SK-N-MC (cell line): ENCODE measurements around the gene ERVMER34-1.

Experiments used
- DNase-seq: peaks from one replicate; pipeline ENCODE4 v3.0.0-alpha.2; 2011; ENCODE audit warnings: low read depth, low spot score
- H3K27ac ChIP-seq: fragments of 200-600 bp; sonication (generic); 2 replicates; pipeline ENCODE4 v1.5.1; 2016; ENCODE audit warnings: mixed run types
- H3K36me3 ChIP-seq: fragments of 200-600 bp; sonication (generic); 2 replicates; pipeline ENCODE4 v1.6.1; 2017; ENCODE audit warnings: antibody characterized with exemption, low read length, mixed read lengths; ENCODE audit not compliant: insufficient read depth
- H3K4me3 ChIP-seq: fragments of 200-600 bp; sonication (generic); 2 replicates; pipeline ENCODE4 v1.5.1; 2016
- H3K9ac ChIP-seq: fragments of 200-600 bp; sonication (generic); 2 replicates; pipeline ENCODE4 v1.8.0; 2017; ENCODE audit warnings: mixed run types, mixed read lengths; ENCODE audit not compliant: insufficient read length
- H3K9me3 ChIP-seq: fragments of 200-600 bp; sonication (generic); 2 replicates; pipeline ENCODE4 v1.6.1; 2017; ENCODE audit warnings: low read depth, mild to moderate bottlenecking, antibody characterized with exemption, low read length, moderate library complexity, mixed read lengths
- EZH2 ChIP-seq: fragments of 200-600 bp; sonication (generic); IDR thresholded peaks from one replicate; pipeline ENCODE4 v1.6.1; 2017; ENCODE audit warnings: antibody characterized with exemption
- FOXP2 ChIP-seq: optimal IDR thresholded peaks from 2 replicates; pipeline ENCODE3; 2011; ENCODE audit warnings: mild to moderate bottlenecking, moderate library complexity; ENCODE audit not compliant: insufficient read depth; ENCODE audit errors: extremely low read length, control extremely low read depth
- POLR2AphosphoS5 ChIP-seq: IDR thresholded peaks from 2 replicates; pipeline ENCODE4 v1.6.1; 2012; ENCODE audit warnings: mild to moderate bottlenecking, low read depth, low read length, borderline replicate concordance

Gene ERVMER34-1

GRCh38 chr4:52755426-52755825, 4.2 kb upstream of the ERVMER34-1 start:
- no peak for TF ChIP-seq FOXP2
- H3K27ac ChIP-seq: no peak overlapping the region
- no peaks in the 10 kb centered on the region for H3K36me3 ChIP-seq
- H3K9ac ChIP-seq: no peak overlapping the region
- H3K9me3 ChIP-seq: no peaks in the 10 kb centered on the region
- no peak for DNase-seq
- no peak overlapping the region for H3K4me3 ChIP-seq

- Histone ChIP-seq H3K9ac (no peak overlapping the region), H3K9me3 (no peaks in the 10 kb centered on the region), H3K4me3 (no peak overlapping the region), H3K36me3 (no peaks in the 10 kb centered on the region), H3K27ac (no peak overlapping the region)
- TF ChIP-seq EZH2 (no peak), POLR2AphosphoS5 (no peak), FOXP2 (no peak)
- DNase-seq: no peak
These were observed 1.7 kb upstream of the ERVMER34-1 start for GRCh38 chr4:52752936-52753335.

DNA sequence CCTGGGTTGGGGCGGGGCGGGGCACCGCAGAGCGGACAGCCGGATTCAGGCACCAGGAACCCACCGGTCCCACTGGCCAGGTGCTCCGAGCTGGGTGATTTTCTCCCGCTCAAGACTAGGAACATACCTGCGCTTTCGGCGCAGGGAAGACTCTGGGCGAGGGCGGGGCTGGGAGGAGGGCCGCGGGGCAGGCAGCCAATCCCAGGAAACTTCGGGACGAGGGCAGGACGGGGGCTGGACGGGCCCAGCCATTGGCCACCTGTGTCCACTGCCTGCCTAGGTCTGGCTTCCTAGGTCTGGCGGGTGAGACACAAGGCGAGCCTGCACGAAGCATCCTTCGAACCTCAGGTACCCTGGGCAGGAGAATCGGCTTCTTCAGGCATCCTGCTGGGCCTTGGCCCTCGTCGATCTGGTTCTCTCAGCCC, 274 bp upstream of the ERVMER34-1 start:
- Histone ChIP-seq H3K36me3 (no peaks in the 10 kb centered on the region), H3K4me3 (no peak overlapping the region), H3K27ac (no peak overlapping the region), H3K9me3 (no peaks in the 10 kb centered on the region), H3K9ac (no peak overlapping the region)
- TF ChIP-seq POLR2AphosphoS5: no peak
- no peak for TF ChIP-seq EZH2
- TF ChIP-seq FOXP2: no peak
- DNase-seq: no peak

GRCh38 chr4:52750213-52750612, 1.0 kb downstream of the ERVMER34-1 start:
- no peak for TF ChIP-seq EZH2
- no peak for TF ChIP-seq POLR2AphosphoS5
- no peak for TF ChIP-seq FOXP2
- no peaks in the 10 kb centered on the region for H3K36me3 ChIP-seq
- H3K9ac ChIP-seq: no peak overlapping the region
- H3K4me3 ChIP-seq: no peak overlapping the region; the same call in 1 of the 2 replicates
- no peak for DNase-seq
- no peak overlapping the region for H3K27ac ChIP-seq
- no peaks in the 10 kb centered on the region for H3K9me3 ChIP-seq

GRCh38 chr4:52748432-52748831, 2.8 kb downstream of the ERVMER34-1 start:
- no peak for TF ChIP-seq EZH2
- TF ChIP-seq FOXP2: no peak
- TF ChIP-seq POLR2AphosphoS5: no peak
- no peak for DNase-seq
- Histone ChIP-seq H3K27ac (no peak overlapping the region), H3K9ac (no peak overlapping the region), H3K9me3 (no peaks in the 10 kb centered on the region), H3K36me3 (no peaks in the 10 kb centered on the region), H3K4me3 (no peak overlapping the region)

DNA sequence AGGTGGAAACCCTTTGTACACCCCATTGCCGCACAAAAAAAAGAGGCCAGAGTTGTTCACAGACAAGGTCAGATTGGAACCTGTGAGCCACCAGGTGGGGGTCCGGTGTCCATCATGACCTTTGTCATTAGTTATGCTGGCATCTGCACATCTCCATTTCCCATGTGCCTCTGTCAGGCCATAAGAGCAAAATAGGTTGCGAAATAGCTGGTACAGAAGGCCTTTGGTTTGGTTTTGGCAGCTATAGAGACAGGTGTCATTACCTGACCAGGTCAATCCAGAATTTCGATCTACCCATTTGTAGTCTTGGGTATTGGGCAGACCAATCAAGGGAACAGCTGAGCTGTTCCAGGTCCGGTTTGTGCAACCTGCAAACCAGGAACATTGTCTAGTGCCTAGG, 6.6 kb downstream of the ERVMER34-1 start:
- H3K9ac ChIP-seq: no peak overlapping the region
- no peak for TF ChIP-seq POLR2AphosphoS5
- no peak overlapping the region for H3K27ac ChIP-seq
- no peak overlapping the region for H3K4me3 ChIP-seq
- H3K36me3 ChIP-seq: no peaks in the 10 kb centered on the region
- no peaks in the 10 kb centered on the region for H3K9me3 ChIP-seq
- no peak for DNase-seq

GRCh38 chr4:52743444-52744019, 7.7 kb downstream of the ERVMER34-1 start:
- no peak for TF ChIP-seq POLR2AphosphoS5
- TF ChIP-seq EZH2: no peak
- no peak for TF ChIP-seq FOXP2
- Histone ChIP-seq H3K9me3 (no peaks in the 10 kb centered on the region), H3K4me3 (no peak overlapping the region), H3K36me3 (no peaks in the 10 kb centered on the region), H3K9ac (no peak overlapping the region), H3K27ac (no peak overlapping the region)
- no peak for DNase-seq

- DNase-seq: no peak
- Histone ChIP-seq H3K9me3 (no peaks in the 10 kb centered on the region), H3K9ac (no peak overlapping the region), H3K4me3 (no peak overlapping the region), H3K36me3 (no peaks in the 10 kb centered on the region), H3K27ac (no peak overlapping the region)
- TF ChIP-seq FOXP2 (no peak), EZH2 (no peak), POLR2AphosphoS5 (no peak)
These were observed 21.6 kb downstream of the ERVMER34-1 start for GRCh38 chr4:52729586-52729985.

- H3K9me3 ChIP-seq: no peaks in the 10 kb centered on the region
- no peak for DNase-seq
- no peak for TF ChIP-seq EZH2
- TF ChIP-seq POLR2AphosphoS5: no peak
- H3K27ac ChIP-seq: no peak overlapping the region
- H3K36me3 ChIP-seq: no peaks in the 10 kb centered on the region
- H3K4me3 ChIP-seq: no peak overlapping the region
- H3K9ac ChIP-seq: no peak overlapping the region
These were observed 22.5 kb downstream of the ERVMER34-1 start for GRCh38 chr4:52728691-52729240.
